OCI-LY1 (cell line): ENCODE measurements around the gene PLXNA2.

Experiments
- H2AFZ ChIP-seq: fragments of 200-600 bp; sonication (generic), shearing (Covaris generic); 2 replicates; pipeline ENCODE4 v1.6.0; 2014; ENCODE audit warnings: antibody characterized with exemption, mild to moderate bottlenecking, low read length
- H3F3A ChIP-seq: fragments of 200-600 bp; sonication (generic), shearing (Covaris generic); 2 replicates; pipeline ENCODE4 v1.6.0; 2014; ENCODE audit warnings: mild to moderate bottlenecking, antibody characterized with exemption, low read length, moderate library complexity; ENCODE audit not compliant: insufficient read depth
- H3K27ac ChIP-seq: fragments of 200-600 bp; sonication (generic); 2 replicates; pipeline ENCODE4 v1.5.1; 2014; ENCODE audit warnings: low read length, mixed run types, mild to moderate bottlenecking, low read depth; ENCODE audit not compliant: poor library complexity, severe bottlenecking
- H3K27me3 ChIP-seq: fragments of 200-600 bp; sonication (generic); 2 replicates; pipeline ENCODE4 v1.6.0; 2014; ENCODE audit warnings: antibody characterized with exemption, mild to moderate bottlenecking, low read length, moderate library complexity; ENCODE audit not compliant: insufficient read depth
- H3K36me3 ChIP-seq: fragments of 200-600 bp; sonication (generic); 2 replicates; pipeline ENCODE4 v1.6.1; 2014; ENCODE audit warnings: mild to moderate bottlenecking, antibody characterized with exemption, low read length, moderate library complexity, mixed read lengths; ENCODE audit not compliant: insufficient read depth
- H3K4me1 ChIP-seq: fragments of 200-600 bp; sonication (generic); 2 replicates; pipeline ENCODE4 v1.5.1; 2014; ENCODE audit warnings: mild to moderate bottlenecking, low read length, moderate library complexity; ENCODE audit not compliant: insufficient read depth, severe bottlenecking
- H3K4me2 ChIP-seq: fragments of 200-600 bp; sonication (generic), shearing (Covaris generic); 2 replicates; pipeline ENCODE4 v1.6.1; 2014; ENCODE audit warnings: low read length
- H3K4me3 ChIP-seq: fragments of 200-600 bp; sonication (generic); 2 replicates; pipeline ENCODE4 v1.5.1; 2014; ENCODE audit warnings: low read length, low read depth, mild to moderate bottlenecking, mixed read lengths; ENCODE audit not compliant: poor library complexity, severe bottlenecking
- H3K79me2 ChIP-seq: fragments of 200-600 bp; shearing (Covaris generic); 2 replicates; pipeline ENCODE4 v1.6.1; 2016; ENCODE audit warnings: mixed run types, low read length, mixed read lengths; ENCODE audit not compliant: insufficient read depth
- H3K9ac ChIP-seq: fragments of 200-600 bp; sonication (generic), shearing (Covaris generic); 2 replicates; pipeline ENCODE4 v1.6.1; 2014; ENCODE audit warnings: mild to moderate bottlenecking, low read length, mixed read lengths
- H3K9me2 ChIP-seq: fragments of 200-600 bp; sonication (generic), shearing (Covaris generic); 2 replicates; pipeline ENCODE4 v1.6.1; 2014; ENCODE audit warnings: low read depth, mild to moderate bottlenecking, low read length, mixed read lengths
- H3K9me3 ChIP-seq: fragments of 200-600 bp; shearing (Covaris generic); 2 replicates; pipeline ENCODE4 v1.6.1; 2014; ENCODE audit warnings: low read length, mixed read lengths
- H4K20me1 ChIP-seq: fragments of 200-600 bp; sonication (generic), shearing (Covaris generic); 2 replicates; pipeline ENCODE4 v1.6.0; 2016; ENCODE audit warnings: mild to moderate bottlenecking, low read length; ENCODE audit not compliant: insufficient read depth
- CTCF ChIP-seq: fragments of 200-600 bp; sonication (generic), shearing (Covaris generic); IDR thresholded peaks from 2 replicates; pipeline ENCODE4 v1.5.1; 2017; ENCODE audit warnings: mild to moderate bottlenecking, antibody characterized with exemption, low read length, moderate library complexity, mixed read lengths
- EZH2 ChIP-seq: fragments of 200-600 bp; sonication (generic), shearing (Covaris generic); IDR thresholded peaks from 2 replicates; pipeline ENCODE4 v1.8.0; 2017; ENCODE audit warnings: borderline replicate concordance, mixed run types, mild to moderate bottlenecking, antibody characterized with exemption, low read length, moderate library complexity, mixed read lengths

PLXNA2 gene

GRCh38 chr1:208276757-208277435 lies 32.7 kb upstream of the PLXNA2 start:
- no peak overlapping the region for H3K9ac ChIP-seq
- H3K9me2 ChIP-seq: no peaks in the 10 kb centered on the region
- H3K27ac ChIP-seq: no peak overlapping the region
- H3F3A ChIP-seq: no peaks in the 10 kb centered on the region
- H3K4me1 ChIP-seq: no peaks in the 10 kb centered on the region
- TF ChIP-seq CTCF (no peak), EZH2 (no peak)
- H3K4me2 ChIP-seq: no peak overlapping the region
- no peaks in the 10 kb centered on the region for H3K79me2 ChIP-seq
- H3K27me3 ChIP-seq: no peaks in the 10 kb centered on the region
- H3K9me3 ChIP-seq: no peaks in the 10 kb centered on the region
- no peak overlapping the region for H2AFZ ChIP-seq
- H4K20me1 ChIP-seq: no peaks in the 10 kb centered on the region
- no peaks in the 10 kb centered on the region for H3K36me3 ChIP-seq
- H3K4me3 ChIP-seq: no peak overlapping the region

DNA sequence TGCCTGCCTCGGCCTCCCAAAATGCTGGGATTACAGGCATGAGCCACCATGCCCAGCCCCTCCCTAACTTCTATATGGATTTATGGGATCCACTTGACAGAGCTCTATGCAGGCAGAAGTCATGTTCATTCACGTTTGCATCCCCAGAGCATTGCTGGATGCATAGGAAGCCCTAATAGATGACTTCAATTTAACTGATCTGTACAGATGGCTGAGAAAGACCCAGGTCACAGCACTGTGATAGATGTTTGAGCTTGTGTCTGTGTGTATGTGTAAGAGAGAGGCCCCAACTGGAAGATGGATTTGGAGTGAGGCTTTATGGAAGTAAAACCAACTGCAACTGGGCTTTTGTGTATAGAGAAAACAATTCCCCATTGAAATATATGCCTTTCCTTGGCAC lies 30.9 kb upstream of the PLXNA2 start:
- Histone ChIP-seq H3K27me3 (no peaks in the 10 kb centered on the region), H4K20me1 (no peaks in the 10 kb centered on the region), H3K9me2 (no peaks in the 10 kb centered on the region), H3K36me3 (no peaks in the 10 kb centered on the region), H3K9me3 (no peaks in the 10 kb centered on the region), H2AFZ (no peak overlapping the region), H3K4me2 (no peak overlapping the region), H3K79me2 (no peaks in the 10 kb centered on the region), H3F3A (no peaks in the 10 kb centered on the region), H3K27ac (no peak overlapping the region), H3K4me3 (no peak overlapping the region), H3K9ac (no peak overlapping the region), H3K4me1 (no peaks in the 10 kb centered on the region)
- no peak for TF ChIP-seq CTCF

GRCh38 chr1:208273386-208274017 lies 29.3 kb upstream of the PLXNA2 start:
- no peaks in the 10 kb centered on the region for H3K9me3 ChIP-seq
- no peak overlapping the region for H2AFZ ChIP-seq
- no peaks in the 10 kb centered on the region for H4K20me1 ChIP-seq
- no peak overlapping the region for H3K27ac ChIP-seq
- no peaks in the 10 kb centered on the region for H3K27me3 ChIP-seq
- H3K9me2 ChIP-seq: no peaks in the 10 kb centered on the region
- H3K9ac ChIP-seq: no peak overlapping the region
- no peaks in the 10 kb centered on the region for H3F3A ChIP-seq
- H3K4me3 ChIP-seq: no peak overlapping the region
- H3K4me1 ChIP-seq: no peaks in the 10 kb centered on the region
- TF ChIP-seq EZH2: no peak
- no peak for TF ChIP-seq CTCF
- no peaks in the 10 kb centered on the region for H3K36me3 ChIP-seq
- no peak overlapping the region for H3K4me2 ChIP-seq
- no peaks in the 10 kb centered on the region for H3K79me2 ChIP-seq
